GM23338 (cell line): ENCODE results near the gene DOCK1. TPM values are rescaled to one million over a fixed set of nuclear protein-coding genes. Genes with fewer than 3 reads are reported as not detected.

Experiments used
- ATAC-seq: fragments of 200-7000 bp; cut with Tn5 transposase; 3 replicates; pipeline ENCODE4 v1.9.1; 2020
- DNase-seq: peaks from one replicate; pipeline ENCODE4 v3.0.0-alpha.2; 2015; ENCODE audit warnings: low spot score
- H2AFZ ChIP-seq: fragments of 200-600 bp; sonication (generic); 2 replicates; pipeline ENCODE4 v1.8.0; 2016; ENCODE audit warnings: antibody characterized with exemption, mild to moderate bottlenecking, moderate library complexity
- H3F3A ChIP-seq: fragments of 200-600 bp; sonication (generic); replicated peaks from 2 replicates; pipeline ENCODE4 v1.8.0; 2017; ENCODE audit warnings: antibody characterized with exemption, mixed run types, low read depth
- H3K27ac ChIP-seq: fragments of 200-600 bp; sonication (generic); 2 replicates; pipeline ENCODE4 v1.6.1; 2016; ENCODE audit warnings: low read depth
- H3K27me3 ChIP-seq: fragments of 200-600 bp; sonication (generic); 2 replicates; pipeline ENCODE4 v1.8.0; 2016; ENCODE audit warnings: mild to moderate bottlenecking, mixed run types, moderate library complexity; ENCODE audit not compliant: insufficient read depth
- H3K36me3 ChIP-seq: fragments of 200-600 bp; sonication (generic); 2 replicates; pipeline ENCODE4 v1.8.0; 2016; ENCODE audit warnings: mild to moderate bottlenecking; ENCODE audit not compliant: insufficient read depth
- H3K4me1 ChIP-seq: fragments of 200-600 bp; sonication (generic); 2 replicates; pipeline ENCODE4 v1.8.0; 2016; ENCODE audit warnings: mild to moderate bottlenecking, moderate library complexity; ENCODE audit not compliant: insufficient read depth
- H3K4me2 ChIP-seq: fragments of 200-600 bp; sonication (generic); 2 replicates; pipeline ENCODE4 v1.7.1; 2017; ENCODE audit warnings: mixed run types
- H3K4me3 ChIP-seq: fragments of 200-600 bp; sonication (generic); 2 replicates; pipeline ENCODE4 v1.6.1; 2016; ENCODE audit warnings: mixed run types
- H3K79me2 ChIP-seq: fragments of 200-600 bp; sonication (generic); replicated peaks from 2 replicates; pipeline ENCODE4 v1.8.0; 2017; ENCODE audit warnings: mild to moderate bottlenecking; ENCODE audit not compliant: insufficient read depth
- H3K9me2 ChIP-seq: fragments of 200-600 bp; sonication (generic); 2 replicates; pipeline ENCODE4 v1.8.0; 2017; ENCODE audit not compliant: insufficient read depth
- H4K20me1 ChIP-seq: fragments of 200-600 bp; sonication (generic); replicated peaks from 2 replicates; pipeline ENCODE4 v1.8.0; 2017; ENCODE audit warnings: mild to moderate bottlenecking; ENCODE audit not compliant: insufficient read depth
- H3K27ac Mint-ChIP-seq: 2 replicates; pipeline ENCODE4 v1.8.0; 2020; ENCODE audit warnings: inconsistent platforms, mild to moderate bottlenecking, moderate library complexity, mixed read lengths
- H3K27me3 Mint-ChIP-seq: 3 replicates; pipeline ENCODE4 v1.8.0; 2022; ENCODE audit warnings: low read depth, mild to moderate bottlenecking, moderate library complexity, mixed read lengths, inconsistent platforms; ENCODE audit not compliant: insufficient read depth, poor library complexity
- H3K36me3 Mint-ChIP-seq: 3 replicates; pipeline ENCODE4 v1.8.0; 2021; ENCODE audit warnings: low read depth, mild to moderate bottlenecking, inconsistent platforms, moderate library complexity, mixed read lengths
- H3K4me1 Mint-ChIP-seq: 3 replicates; pipeline ENCODE4 v1.8.0; 2020; ENCODE audit warnings: mild to moderate bottlenecking, inconsistent platforms, mixed read lengths
- H3K4me3 Mint-ChIP-seq: 3 replicates; pipeline ENCODE4 v1.8.0; 2021; ENCODE audit warnings: moderate library complexity, mild to moderate bottlenecking, inconsistent platforms, mixed read lengths
- H3K9me3 Mint-ChIP-seq: 3 replicates; pipeline ENCODE4 v1.8.0; 2020; ENCODE audit warnings: moderate library complexity, mild to moderate bottlenecking, inconsistent platforms, mixed read lengths
- CREB1 ChIP-seq: fragments of 250-450 bp; sonication (Bioruptor Pico); IDR thresholded peaks from 2 replicates; pipeline ENCODE4 v1.5.0; 2020; ENCODE audit warnings: low read depth, mild to moderate bottlenecking, moderate library complexity
- CTCF ChIP-seq, 2 experiments: fragments of 200-600 bp in 1 of 2; sonication (generic) in 1 of 2; conservative IDR thresholded peaks; 2 replicates each; pipeline versions ENCODE4 v1.5.1 to v1.6.1; 2016 to 2017; ENCODE audit warnings: antibody characterized with exemption in 2 of 2, low read depth in 2 of 2, mild to moderate bottlenecking in 2 of 2, moderate library complexity in 1 of 2
- ETS1 ChIP-seq: IDR thresholded peaks from 2 replicates; pipeline ENCODE4 v1.6.1; 2016; ENCODE audit warnings: antibody characterized with exemption
- EZH2 ChIP-seq: fragments of 200-600 bp; sonication (generic); IDR thresholded peaks from one replicate; pipeline ENCODE4 v1.8.0; 2017; ENCODE audit warnings: antibody characterized with exemption, mild to moderate bottlenecking, low read depth; ENCODE audit not compliant: unreplicated experiment
- EZH2phosphoT487 ChIP-seq: fragments of 200-600 bp; sonication (generic); IDR thresholded peaks from one replicate; pipeline ENCODE4 v1.8.1; 2018; ENCODE audit warnings: antibody characterized with exemption; ENCODE audit not compliant: unreplicated experiment
- JUNB ChIP-seq: IDR thresholded peaks from one replicate; pipeline ENCODE4 v1.6.1; 2016; ENCODE audit warnings: antibody characterized with exemption; ENCODE audit not compliant: unreplicated experiment
- NANOG ChIP-seq: IDR thresholded peaks from 2 replicates; pipeline ENCODE4 v1.6.1; 2016; ENCODE audit warnings: antibody characterized with exemption, borderline replicate concordance
- POLR2AphosphoS5 ChIP-seq: IDR thresholded peaks from 2 replicates; pipeline ENCODE4 v1.6.1; 2016; ENCODE audit warnings: antibody characterized with exemption, low read depth
- REST ChIP-seq: IDR thresholded peaks from one replicate; pipeline ENCODE4 v1.6.1; 2018; ENCODE audit warnings: antibody characterized with exemption; ENCODE audit not compliant: unreplicated experiment
- STAT1 ChIP-seq: IDR thresholded peaks from one replicate; pipeline ENCODE4 v1.6.1; 2016; ENCODE audit warnings: antibody characterized with exemption; ENCODE audit not compliant: unreplicated experiment
- ZNF114 ChIP-seq: fragments of 250-450 bp; sonication (Bioruptor Pico); IDR thresholded peaks from 2 replicates; pipeline ENCODE4 v1.5.0; 2020; ENCODE audit warnings: mild to moderate bottlenecking, moderate library complexity
- ZNF331 ChIP-seq: fragments of 250-450 bp; sonication (Bioruptor Pico); IDR thresholded peaks from 2 replicates; pipeline ENCODE4 v1.5.0; 2020; ENCODE audit warnings: low read depth, mild to moderate bottlenecking, moderate library complexity
- ZNF462 ChIP-seq: fragments of 250-450 bp; sonication (Bioruptor Pico); IDR thresholded peaks from 2 replicates; pipeline ENCODE4 v1.5.0; 2020; ENCODE audit warnings: mild to moderate bottlenecking, moderate library complexity
- polyA plus RNA-seq: library from polyadenylated mRNA; unstranded; fragments of >200 nt; fragmentation: Nextera tagmentation; extraction: Ambion mirVana; gene quantifications from 2 replicates; pipeline ENCODE4 v1.2.1, GENCODE V29; 2016
- total RNA-seq: library from RNA; depleted of rRNA; stranded (reverse); fragments of >200 nt; shearing (Covaris generic); gene quantifications from 2 replicates; pipeline ENCODE4 v1.2.3, GENCODE V29; 2014

Gene DOCK1
- total and polyA plus RNA-seq, 2 experiments from 2014 or later: 13.2 to 55.3 TPM

GRCh38 chr10:126908225-126908624, 3.0 kb downstream of the DOCK1 start:
- H2AFZ ChIP-seq: no peak overlapping the region
- H3K4me1 ChIP-seq: peaks cover 33% of the 10 kb centered on the region
- no peaks in the 10 kb centered on the region for H3K27me3 ChIP-seq
- no peaks in the 10 kb centered on the region for H3F3A ChIP-seq
- no peak overlapping the region for H3K4me3 ChIP-seq
- Mint-ChIP-seq H3K27ac (no peak overlapping the region), H3K36me3 (peaks cover 25% of the 10 kb centered on the region), H3K4me1 (peaks cover 48% of the 10 kb centered on the region), H3K27me3 (peaks cover 14% of the 10 kb centered on the region), H3K9me3 (no peaks in the 10 kb centered on the region; the same call in none of the 3 replicates), H3K4me3 (no peak overlapping the region)
- TF ChIP-seq EZH2 (no peak), EZH2phosphoT487 (no peak), ZNF462 (no peak), POLR2AphosphoS5 (no peak), REST (no peak), JUNB (no peak), ETS1 (no peak), ZNF331 (CRISPR knock-in tag) (no peak), CTCF (conservative IDR thresholded peaks at IDR 0.05; ENCODE audit: low read depth in 2 of 2) (no peak), ZNF114 (CRISPR knock-in tag) (no peak), CREB1 (CRISPR knock-in tag) (no peak), STAT1 (no peak), NANOG (no peak)
- ATAC-seq (no peak), DNase-seq (no peak)
- no peaks in the 10 kb centered on the region; the same call in 1 of the 2 replicates for H3K36me3 ChIP-seq
- H3K4me2 ChIP-seq: 0 out of 2 replicates have a peak overlapping the region, but pooled peaks have one; percentile 20
- peaks cover 81% of the 10 kb centered on the region for H3K79me2 ChIP-seq
- no peak overlapping the region for H3K27ac ChIP-seq
- peaks cover 30% of the 10 kb centered on the region for H4K20me1 ChIP-seq
- no peaks in the 10 kb centered on the region for H3K9me2 ChIP-seq
